Kidney glomerular epithelial cell (primary cell): ENCODE measurements around the gene SAFB2.

Source experiments
- DNase-seq: peaks from one replicate; lab custom pipeline; 2025; lab: John Stamatoyannopoulos, UW

The SAFB2 gene

DNA sequence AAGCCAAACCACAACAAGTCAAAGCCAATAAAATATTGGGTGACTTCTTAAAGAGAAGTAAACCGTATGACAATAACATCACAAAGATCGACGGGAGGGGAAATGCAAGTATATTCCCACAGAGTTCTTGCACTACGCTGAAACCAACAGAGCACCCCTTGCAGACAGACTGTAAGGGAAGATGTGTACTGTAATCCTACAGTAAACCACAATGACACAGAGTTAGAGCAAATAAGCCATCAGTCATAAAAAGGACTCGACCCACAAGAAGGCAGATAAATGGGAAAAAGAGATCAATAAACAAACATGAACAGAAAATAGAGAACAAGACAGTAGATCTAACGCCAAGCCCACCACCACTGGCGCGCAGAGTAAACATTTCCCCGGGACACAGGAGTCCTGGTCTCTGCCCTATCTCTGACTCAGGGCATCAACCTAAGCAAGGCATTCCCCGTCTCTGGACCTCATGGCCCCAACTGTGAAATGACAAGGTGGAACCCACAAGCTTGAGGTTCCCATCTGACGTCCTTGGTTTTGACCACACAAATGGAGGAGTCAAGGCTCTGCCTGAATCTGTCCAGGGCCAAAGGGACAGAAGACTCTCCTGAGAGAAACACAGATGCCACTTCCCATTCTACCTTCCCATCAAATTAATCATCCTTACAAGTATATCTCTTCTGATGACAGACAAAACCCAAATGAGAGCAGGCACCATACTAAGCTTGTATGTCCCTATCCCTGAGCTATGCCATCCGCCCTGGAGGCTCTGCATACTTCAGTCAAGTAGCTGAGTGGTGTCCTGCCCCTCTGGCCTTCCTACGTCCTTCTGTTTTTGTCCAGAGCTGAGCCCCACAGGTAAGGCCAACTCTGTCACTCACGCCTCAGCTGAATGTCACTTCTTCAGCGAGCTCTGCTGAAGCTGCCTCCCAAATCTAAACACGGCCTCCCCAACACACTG lies 15.0 kb downstream of the SAFB2 start:
- no peak for DNase-seq

DNA sequence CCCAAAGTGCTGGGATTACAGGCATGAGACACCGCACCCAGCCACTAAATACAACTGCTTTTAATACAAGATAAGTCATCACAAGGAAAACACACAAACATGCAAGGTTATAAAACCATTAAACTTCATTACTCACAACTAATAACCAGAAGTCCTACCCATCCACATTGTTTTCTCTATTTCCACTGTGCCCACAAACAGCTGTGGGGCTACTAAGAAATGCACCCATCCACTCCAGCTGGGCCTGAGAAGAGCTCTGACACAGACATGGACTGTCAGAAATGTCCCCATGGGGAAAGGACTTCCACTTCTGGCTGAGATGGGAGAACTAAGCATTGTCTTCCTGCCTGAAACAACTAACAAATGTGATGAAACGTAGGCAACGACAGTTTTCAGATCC lies 17.2 kb downstream of the SAFB2 start:
- no peak for DNase-seq

DNA sequence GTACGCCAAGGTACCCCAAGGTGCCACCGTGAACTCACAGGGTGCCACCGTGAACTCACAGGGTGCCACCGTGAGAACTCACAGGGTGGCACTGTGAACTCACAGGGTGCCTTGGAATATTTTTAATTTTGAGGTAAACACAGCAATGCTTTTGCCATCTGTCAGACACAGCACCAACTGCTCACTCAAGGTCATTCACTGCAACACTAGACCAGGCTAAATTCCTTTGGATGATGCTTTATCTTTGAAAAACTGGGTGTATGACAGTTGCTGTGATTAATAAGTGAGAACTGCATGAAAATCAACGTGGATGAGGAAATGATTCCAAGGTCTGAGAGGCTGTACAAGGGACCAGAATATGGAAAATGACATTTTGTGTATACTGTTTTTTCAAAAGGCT lies 18.9 kb downstream of the SAFB2 start:
- DNase-seq = no peak

DNA sequence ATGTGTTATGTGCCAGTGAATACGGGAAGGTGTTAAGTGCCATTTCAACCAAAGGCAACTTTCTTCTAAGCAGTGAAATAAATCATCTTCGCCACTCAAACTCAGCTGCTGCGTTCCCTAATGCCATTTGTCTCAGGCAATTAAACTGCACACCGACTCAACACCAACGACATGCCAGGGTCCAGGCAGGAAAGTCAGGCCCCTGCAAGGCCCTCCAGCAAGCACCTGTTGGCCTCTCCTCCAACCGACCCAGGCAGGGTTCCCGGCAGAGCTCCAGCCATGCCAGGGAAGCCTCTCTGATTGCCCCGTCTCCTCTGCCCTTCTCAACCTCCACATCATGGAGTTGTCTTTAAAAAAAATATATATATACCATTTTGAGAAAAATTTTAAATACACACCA lies 21.8 kb downstream of the SAFB2 start:
- no peak for DNase-seq

DNA sequence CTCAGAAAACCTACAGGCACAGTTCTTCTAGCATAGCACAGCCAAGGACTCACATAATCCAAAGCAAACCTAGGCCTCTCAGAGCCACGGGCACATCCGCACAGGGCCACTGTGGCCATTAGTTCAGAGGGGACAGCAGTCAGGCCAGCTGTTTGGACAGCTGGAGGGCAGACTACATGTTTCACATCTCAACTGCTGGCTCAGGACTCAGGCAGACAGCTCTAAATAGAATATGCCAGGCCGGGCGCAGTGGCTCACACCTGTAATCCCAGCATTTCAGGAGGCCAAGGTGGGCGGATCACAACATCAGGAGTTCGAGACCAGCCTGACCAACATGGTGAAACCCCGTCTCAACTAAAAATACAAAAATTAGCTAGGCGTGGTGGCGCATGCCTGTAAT lies 26.8 kb downstream of the SAFB2 start:
- no peak for DNase-seq

DNA sequence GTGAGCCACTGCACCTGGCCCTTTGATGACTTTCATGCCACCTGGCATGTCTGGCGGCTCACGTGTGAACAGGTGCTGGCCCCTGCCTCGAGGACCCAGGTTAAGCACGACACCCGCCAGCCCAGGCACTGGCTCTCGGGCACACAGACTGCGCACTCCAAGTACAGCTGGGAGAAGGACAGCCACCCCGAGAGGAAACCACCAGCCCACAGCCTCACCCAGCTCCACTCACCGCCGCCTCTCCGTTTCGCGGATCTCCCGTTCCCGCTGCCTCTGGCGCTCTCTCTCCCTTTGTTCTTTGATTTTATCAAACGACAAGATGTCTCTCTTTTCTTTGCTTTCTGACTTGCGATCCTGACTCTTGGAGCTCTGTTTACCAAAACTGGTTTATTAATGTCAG lies 27.4 kb downstream of the SAFB2 start:
- no peak for DNase-seq

DNA sequence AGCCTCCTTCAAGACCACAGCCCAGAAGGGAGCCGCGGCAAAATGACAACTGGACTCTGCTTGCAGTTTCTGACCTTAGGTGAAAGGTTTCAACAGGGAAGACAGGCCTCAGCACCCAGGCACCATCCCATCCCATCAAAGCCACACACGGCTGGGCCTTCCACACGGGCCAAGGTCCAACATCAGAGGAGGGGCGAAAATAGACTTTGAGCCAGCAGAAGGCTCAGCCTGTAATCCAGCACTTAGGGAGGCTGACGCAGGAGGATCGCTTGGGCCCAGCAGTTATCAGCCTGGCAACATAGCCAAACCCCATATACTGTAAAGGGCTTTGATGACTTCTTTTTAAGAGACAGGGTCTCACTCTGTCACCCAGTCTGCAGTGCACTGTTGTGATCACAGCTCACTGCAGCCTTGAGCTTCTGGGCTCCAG lies 28.0 kb downstream of the SAFB2 start:
- no peak for DNase-seq

DNA sequence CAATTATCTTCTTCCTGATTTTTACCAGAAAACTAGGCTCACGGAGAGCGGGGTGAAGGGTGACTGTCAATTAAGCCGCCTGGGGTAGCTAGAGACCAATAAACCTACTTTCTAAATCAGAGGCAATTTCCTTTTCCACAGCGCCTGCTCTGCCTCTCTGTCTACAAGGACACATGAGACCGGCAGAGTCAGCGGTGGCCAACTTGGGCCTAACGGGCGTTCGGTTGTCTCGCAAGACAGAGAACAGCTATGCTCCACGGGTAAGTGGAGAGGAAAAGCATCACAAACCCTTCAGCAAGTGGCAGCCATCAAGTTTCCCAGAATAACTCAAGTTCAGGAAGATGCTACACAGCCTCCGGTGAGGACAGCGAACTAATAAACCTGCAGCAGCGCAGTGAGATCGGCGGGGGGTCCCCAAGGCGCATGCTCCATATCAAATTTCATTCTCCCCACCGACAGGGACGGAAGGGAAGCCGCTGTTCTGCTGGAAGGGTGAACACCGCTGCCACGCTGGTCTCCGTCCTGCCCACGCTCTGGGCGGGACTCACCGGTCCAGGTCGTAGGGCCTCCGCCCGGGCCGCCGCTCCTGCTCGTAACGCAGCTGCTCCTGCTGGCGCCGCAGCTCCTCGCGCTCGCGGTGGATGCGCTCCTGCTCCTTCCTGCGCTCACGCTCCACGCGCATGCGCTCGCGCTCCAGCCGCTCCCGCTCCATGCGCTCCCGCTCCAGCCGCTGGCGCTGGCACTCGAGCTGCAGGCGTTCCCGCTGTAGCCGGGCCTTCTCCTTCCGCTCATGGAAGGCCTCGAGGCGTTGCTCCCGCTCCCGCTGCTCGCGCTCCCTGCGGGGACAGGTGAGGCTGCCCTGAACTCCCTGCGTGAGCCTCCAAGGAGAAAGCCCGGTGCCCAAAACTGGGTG lies 29.0 kb downstream of the SAFB2 start:
- no peak for DNase-seq

DNA sequence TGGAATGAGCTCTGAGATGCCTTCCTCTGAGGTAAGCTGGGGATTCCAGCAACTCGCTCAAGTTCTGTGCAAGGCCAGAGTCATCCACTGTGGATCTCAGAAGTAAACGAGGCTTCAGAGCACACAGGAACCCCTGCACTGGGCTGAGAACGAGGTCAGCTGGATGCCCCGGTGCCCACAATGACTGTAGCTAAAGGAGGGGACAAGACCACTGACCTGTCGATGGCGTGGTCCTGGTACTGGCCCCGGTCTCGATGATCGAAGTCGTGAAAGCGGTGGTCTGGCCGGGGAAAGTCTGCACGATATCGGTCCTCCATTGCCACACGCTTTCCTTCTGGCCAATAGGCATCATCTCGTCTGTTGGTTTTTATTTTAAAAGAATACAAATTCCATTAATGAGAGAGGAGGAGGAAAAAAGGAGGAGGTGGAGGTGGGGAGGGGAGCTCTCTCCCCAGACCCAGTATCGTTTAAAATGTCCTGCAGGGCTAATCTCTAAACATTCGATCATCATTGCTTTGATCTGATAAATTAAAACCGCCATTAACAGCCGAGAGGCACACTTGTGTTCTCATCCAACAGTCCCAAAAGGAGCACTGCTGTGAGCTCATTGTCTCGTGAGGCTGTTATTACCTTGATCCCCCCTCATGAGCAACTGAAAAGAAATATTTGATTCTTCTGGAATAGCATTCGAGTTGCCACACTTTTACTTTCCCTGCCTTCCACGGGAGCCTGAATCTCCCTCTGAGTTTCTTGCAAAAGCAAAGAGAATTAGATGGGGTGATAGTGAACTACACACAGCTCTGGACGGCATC lies 29.8 kb downstream of the SAFB2 start:
- DNase-seq = no peak

DNA sequence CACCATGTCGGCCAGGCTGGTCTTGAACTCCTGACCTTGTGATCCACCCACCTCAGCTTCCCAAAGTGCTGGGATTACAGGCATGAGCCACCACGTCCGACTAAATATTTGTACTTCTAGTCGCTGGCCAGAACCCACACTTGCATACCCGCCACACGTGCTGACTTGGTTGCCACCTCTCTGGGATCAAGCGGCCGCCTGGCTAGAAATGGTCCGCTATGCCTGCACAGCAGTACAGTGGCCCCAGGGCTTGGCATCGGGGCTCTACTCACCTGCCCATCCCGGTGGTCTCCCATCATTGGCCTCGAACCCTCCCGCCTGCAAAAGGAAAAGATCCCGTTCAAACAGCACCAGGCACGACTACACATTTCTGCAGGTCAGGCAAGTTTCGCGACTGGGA lies 31.1 kb downstream of the SAFB2 start:
- DNase-seq = no peak

DNA sequence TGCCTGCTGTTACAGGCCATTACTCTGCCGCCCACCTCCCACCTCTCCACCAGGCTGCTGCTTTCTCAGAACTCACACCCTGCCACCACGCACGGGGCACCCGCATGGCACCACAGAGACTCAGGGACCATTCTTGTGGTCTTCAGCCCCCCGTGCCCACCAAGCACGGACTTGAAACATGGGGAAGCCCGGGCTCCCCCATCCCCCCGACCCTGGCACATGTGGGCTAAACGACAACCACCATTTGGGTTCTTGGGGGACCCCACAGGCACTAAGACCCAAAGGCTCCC lies 31.8 kb downstream of the SAFB2 start:
- DNase-seq = no peak

DNA sequence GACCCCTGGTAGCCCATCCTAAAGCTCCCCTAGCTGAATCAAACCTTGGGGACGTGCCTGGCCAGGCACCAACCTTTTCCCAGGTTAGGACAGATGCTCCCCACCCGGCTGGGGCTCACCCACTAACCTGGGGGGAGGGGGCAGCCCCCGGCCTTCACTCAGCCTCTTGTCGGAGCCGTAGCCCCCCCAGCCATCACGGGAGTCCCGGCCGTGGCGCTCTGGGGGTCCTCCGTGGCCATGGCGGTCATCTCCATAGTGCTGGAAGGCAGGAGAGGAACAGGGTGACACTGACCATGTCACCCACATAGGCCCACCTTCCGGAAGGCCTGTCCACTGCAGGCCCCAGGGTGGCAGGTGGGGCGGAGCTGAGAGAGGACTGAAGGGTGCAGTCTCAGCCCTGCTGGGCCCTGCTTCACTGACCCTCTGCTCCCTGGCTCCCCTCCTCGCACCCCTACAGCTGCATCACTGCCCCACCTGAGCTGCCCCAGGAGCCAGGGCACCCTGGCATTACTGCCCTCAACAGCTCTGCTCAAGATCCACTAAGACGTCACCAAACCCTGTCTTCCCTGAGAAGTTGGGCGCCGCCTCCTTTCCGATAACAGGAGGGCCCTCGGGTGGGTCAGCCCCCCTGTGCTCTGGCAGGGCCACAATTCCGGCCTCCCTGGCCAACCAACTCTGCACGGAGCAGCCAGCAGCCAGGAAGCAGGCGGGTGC lies 32.3 kb downstream of the SAFB2 start:
- no peak for DNase-seq

DNA sequence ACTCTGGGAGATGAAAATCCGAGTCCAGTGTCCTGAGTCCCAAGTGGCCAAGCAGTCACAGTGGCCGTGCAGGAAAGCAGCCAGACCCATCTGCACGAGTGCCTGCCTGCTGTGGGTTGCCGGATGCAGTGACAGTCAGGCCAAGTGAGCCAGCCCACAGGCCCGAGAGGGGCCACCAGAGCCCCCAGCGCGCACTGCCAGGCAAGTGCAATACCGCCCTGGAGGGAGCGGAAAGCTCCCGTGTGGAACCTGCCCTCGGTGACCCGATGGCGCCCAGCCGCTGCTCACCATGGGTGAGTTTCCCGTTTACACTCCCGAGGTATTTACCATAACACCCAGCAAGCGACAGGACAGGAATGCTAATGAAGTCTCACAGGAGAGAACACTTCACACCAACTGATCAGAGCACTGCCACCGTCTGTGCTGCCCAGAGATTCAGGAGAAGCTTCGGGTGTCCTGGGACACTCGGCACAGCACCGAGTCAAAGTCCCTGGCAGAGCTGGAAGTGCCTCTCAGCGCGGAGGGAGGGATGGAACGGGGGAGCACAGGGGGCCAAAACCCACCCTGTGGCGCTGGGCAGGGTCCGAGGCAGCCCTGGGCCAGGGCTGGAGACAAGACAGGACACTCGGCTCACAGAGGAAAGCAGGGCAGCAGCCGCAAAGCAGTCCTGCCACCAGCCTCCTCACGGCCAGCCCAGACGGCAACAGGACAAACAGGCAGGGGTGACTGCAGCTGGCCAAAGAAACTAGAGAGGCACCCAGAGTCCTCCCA lies 33.5 kb downstream of the SAFB2 start:
- DNase-seq = no peak

DNA sequence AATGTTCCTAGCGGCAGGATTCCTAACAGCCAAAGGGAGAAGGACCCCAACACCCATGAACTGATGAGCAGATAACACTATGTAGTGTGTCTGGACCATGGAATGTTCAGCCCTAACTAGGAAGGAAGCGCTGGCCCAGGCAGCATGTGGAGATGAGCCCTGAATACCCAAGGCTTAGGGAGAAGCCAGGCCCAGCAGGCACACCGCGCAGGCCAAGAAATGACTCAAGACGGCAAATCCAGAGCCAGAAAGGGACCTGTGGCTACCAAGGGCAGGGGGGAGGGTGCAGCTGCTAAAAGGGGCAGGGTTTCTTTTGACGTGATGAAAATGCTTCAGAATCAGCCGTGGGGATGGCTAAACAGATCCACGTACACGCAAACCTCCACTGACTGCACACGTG lies 34.1 kb downstream of the SAFB2 start:
- no peak for DNase-seq

DNA sequence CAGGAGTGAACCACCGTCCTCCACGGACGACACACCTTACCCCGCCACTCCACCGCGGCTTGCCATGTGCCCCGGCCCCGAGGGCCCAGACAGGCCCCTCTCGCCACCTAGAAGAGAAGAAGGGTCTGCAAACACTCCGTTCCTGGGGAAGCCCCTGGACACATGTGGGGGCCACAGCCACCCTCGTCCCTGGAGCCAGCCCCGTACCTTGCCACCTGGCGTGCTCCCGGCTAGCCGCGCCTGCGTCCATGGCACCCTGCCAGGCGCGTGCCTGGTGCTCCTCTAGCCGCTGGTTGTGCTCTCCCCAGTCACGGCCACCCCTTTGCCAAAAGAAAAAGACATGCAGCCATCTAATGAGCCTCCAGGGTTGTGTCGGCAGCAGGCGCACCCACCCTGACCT lies 34.9 kb downstream of the SAFB2 start:
- DNase-seq = no peak

DNA sequence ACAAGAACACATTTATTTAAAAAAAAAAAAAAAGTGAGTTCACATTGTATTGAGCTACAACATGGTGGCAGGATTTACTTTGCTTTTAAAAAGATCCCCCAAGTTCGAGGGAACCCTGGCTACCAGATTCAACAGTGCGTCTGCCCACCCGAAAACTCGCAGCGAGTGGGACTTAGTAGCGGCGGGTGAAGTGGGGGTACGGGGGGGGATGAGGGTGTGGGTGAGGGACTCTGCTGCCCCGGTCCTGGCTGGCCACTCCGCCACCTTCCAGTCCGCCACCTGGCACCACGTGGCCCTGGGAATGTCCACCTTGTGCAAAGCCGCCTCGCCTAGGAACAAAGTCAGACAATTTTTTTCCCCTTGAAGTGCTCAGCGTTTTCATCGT lies 35.5 kb downstream of the SAFB2 start:
- no peak for DNase-seq

DNA sequence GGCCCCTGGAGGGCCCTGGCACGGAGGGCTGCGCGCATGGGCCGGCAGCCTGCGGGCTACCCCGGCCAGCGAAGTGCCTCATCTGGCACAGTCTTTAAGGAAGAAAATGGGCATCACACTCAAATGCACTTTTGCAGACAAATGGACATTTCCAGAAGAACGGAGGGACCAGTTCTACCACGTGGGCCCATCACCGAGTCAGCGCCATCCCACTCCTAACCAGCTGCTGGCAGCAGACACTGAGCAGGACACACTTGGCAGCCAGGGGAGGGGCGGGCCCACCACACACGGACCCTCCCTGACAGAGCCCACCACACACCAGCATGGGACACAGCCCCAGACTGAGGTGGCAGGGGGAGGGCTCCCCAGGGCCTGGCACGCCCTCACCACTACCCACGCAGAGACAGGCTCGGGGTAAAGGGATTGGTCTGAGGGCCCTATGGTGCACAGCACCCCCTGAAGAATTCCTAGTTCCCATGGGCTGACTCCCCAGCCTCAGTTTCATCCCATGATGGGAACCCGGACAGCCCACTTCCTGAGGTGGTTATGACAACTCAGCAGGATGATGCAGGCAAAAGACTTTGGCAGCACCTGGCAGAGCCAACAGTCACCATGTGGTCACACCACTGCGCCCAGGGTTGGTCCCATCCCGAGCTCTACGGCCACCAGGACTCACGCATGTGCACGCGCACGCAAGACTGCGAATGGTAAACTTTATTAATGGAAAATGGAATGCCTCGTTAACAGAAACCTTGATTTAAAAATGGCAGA lies 36.1 kb downstream of the SAFB2 start:
- DNase-seq = no peak

DNA sequence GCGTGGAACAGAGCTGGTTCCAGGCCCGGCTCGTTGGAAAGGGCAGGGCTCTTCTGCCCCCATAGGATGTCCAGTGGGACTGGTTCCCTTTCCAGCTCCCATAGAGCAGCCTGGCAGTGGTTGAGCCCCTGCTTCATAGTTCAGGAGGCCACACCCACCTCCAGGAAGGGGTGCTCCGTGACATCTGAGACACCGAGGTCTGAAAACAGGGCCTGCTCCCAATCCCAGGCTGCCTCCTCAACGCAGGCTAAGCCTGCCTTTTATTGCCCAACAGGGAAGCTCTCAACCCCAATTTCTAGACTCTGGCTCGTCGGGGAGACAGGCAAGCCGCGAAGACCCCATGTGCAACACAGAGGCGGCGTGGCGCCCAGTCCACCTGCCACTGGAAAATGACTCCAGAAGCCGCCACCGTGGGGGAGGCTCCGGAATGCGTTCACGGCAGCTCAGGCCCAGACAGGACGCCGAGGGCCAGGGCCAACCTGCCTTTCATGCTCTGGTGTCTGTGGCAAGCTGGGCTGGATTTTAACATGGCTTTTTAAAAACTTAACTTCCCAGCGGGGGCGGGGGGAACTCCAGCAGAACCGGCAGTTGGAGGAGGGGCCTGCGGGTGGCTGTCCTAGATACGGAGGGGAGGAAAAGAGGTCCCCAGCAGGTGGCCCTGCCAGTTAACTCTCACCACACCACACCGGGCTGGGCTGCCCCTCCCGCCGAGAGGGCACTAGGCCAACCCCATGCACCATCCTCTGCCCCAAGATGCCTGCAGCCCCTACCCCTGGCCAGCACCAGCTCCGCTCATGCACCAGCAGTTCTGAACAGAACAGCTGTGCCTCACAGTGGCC lies 36.9 kb downstream of the SAFB2 start:
- no peak for DNase-seq

DNA sequence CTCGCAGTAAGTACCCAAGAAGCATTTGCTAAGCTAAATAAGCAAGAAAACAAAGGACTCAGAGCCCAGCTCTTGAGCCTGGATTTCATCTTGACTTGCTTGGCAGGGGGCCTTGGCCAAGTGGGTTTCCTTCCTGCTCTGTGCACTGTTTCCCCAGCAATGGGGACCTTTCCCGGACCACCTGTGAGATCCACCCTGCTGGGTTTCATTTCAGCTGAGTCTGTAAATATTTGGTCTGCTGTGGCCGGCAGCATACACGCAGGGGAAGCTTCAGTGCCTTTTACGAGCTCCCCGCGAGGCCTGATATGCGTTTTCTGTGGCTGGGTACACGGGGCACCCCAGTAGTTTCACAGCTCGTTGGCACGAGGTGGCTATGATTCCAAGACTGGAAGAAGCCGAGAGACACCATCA lies 42.4 kb downstream of the SAFB2 start:
- no peak for DNase-seq
